Measurements from ENCODE around the gene VRK1.

DNA sequence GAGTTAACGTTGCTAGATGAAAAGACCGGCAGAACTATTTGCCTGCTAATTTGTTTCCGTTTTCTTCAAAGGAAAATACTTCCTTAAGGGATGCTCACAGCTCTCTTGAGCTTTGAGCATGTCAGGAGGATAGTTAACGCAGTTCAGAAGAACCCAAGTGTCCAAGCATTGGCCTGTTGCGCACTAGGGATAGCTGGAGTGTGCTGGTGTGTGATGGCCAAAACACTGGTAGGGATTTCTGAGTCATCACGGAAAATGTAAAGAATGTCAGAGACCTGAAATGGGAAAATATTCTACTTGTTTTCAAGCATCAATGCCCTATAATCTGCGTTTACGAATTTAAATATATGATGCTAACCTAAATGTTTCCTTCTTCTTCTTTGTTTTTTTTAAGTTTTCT is 97.8 kb downstream of the VRK1 start:
- TF ChIP-seq ETV6 (conservative IDR thresholded peaks at IDR 0.05 in 1 of 2, IDR thresholded peaks at IDR 0.05 in 1 of 2; ENCODE audit: borderline replicate concordance in 1 of 2, low read depth in 1 of 2) (no peak), NBN (IDR thresholded peaks at IDR 0.05) (no peak), CTCF (IDR thresholded peaks at IDR 0.05 in 2 of 3, conservative IDR thresholded peaks at IDR 0.05 in 1 of 3; ENCODE audit: control insufficient read depth in 2 of 3, extremely low read depth in 1 of 3, insufficient read depth in 1 of 3, low read depth in 3 of 3, low read length in 3 of 3) (no peak), NR2C2 (IDR thresholded peaks at IDR 0.05; ENCODE audit: borderline replicate concordance, control insufficient read depth, insufficient read length, low read depth) (no peak)

Data from GM12878 (cell line).